ENCODE measurements around the gene P2RY2. TPM values are rescaled to one million over a fixed set of nuclear protein-coding genes. Genes with fewer than 3 reads are reported as not detected.
"Not testable (repeated sequence)": the region's sequence is repeated elsewhere in the genome, so short reads cannot be mapped to it uniquely, and the experiment has no call there.

P2RY2 gene
- total RNA-seq, 3 donors from 2014 or later, result 7.6 to 20.6 (median 14.5) TPM

GRCh38 chr11:73268671-73269271 lies 50.7 kb downstream of the P2RY2 start:
- DNase-seq (peak in 1 of 3 donors; percentile 32), ATAC-seq (no peak)
- no peaks in the 10 kb centered on the region for H3K36me3 ChIP-seq (ENCODE audit: low read depth)
- no peaks in the 10 kb centered on the region for H3K9me3 ChIP-seq
- peaks cover 12% of the 10 kb centered on the region for H3K4me1 ChIP-seq (ENCODE audit: low read depth)
- no peak overlapping the region for H3K4me3 ChIP-seq
- intact Hi-C loops (cut with DNase I, micrococcal nuclease), result no loop called here
- TF ChIP-seq, protein P1, sequence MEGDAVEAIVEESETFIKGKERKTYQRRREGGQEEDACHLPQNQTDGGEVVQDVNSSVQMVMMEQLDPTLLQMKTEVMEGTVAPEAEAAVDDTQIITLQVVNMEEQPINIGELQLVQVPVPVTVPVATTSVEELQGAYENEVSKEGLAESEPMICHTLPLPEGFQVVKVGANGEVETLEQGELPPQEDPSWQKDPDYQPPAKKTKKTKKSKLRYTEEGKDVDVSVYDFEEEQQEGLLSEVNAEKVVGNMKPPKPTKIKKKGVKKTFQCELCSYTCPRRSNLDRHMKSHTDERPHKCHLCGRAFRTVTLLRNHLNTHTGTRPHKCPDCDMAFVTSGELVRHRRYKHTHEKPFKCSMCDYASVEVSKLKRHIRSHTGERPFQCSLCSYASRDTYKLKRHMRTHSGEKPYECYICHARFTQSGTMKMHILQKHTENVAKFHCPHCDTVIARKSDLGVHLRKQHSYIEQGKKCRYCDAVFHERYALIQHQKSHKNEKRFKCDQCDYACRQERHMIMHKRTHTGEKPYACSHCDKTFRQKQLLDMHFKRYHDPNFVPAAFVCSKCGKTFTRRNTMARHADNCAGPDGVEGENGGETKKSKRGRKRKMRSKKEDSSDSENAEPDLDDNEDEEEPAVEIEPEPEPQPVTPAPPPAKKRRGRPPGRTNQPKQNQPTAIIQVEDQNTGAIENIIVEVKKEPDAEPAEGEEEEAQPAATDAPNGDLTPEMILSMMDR (IDR thresholded peaks at IDR 0.05), result no peak

GRCh38 chr11:73269459-73270015 lies 51.5 kb downstream of the P2RY2 start:
- intact Hi-C loops (cut with DNase I, micrococcal nuclease), result no loop called here
- Histone ChIP-seq H3K4me1 (ENCODE audit: low read depth) (peaks cover 12% of the 10 kb centered on the region), H3K4me3 (no peak overlapping the region), H3K36me3 (ENCODE audit: low read depth) (no peaks in the 10 kb centered on the region), H3K9me3 (no peaks in the 10 kb centered on the region)
- no peak for ATAC-seq
- TF ChIP-seq, protein P1 (IDR thresholded peaks at IDR 0.05), result no peak
- peak in 1 of 3 donors; percentile 31 for DNase-seq

DNA sequence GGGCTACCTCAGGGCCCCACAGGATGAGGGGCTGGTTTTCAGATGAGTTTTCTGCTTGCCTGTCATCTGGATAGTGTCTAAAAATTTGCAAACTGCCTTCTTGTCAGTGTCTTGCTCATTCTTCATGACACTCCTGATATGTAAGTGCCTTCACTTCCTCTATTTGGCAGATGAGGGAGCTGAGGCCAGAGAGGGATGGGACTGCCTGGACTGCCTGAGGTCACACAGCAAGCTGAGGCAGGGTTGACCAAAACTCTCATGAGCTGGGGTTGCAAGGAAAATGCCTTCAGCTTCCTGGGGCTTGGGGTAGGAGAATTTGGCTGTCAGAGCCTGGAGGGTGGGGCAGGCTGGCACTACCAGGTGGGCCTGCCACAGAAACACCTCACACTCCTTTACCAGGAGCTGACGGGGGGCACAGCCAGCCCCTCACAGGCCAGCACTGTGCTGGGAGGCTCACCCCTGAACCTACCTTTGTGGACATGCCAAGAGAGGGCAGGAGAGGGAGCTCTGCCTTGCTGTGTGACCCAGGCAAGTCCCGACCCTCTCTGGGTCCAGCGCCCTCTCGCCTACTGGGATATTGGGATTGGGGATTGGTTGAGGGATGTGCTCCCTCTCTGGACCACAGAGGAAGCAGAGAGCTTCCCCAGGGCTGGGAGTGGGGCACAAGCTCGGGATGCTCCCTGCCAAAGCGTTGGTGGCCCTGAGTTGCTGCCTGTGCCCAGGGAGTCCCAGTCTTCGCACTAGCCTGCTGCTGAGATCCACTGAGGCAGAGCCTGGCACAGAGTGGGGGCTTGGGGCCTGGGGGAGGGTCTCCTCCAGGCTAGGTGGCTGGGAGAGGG lies 52.2 kb downstream of the P2RY2 start:
- peak in 1 of 3 donors; percentile 24 for DNase-seq
- intact Hi-C loops (cut with DNase I, micrococcal nuclease), result no loop called here

GRCh38 chr11:73270855-73271477 lies 52.9 kb downstream of the P2RY2 start:
- H3K4me3 ChIP-seq, result no peak overlapping the region
- intact Hi-C loops (cut with DNase I, micrococcal nuclease), result no loop called here
- H3K36me3 ChIP-seq (ENCODE audit: low read depth), result no peaks in the 10 kb centered on the region
- H3K4me1 ChIP-seq (ENCODE audit: low read depth), result peaks cover 12% of the 10 kb centered on the region
- DNase-seq (no peak), ATAC-seq (no peak)
- TF ChIP-seq, protein P1 (IDR thresholded peaks at IDR 0.05), result no peak
- no peaks in the 10 kb centered on the region for H3K9me3 ChIP-seq

More for the DNA sequence above, 52.2 kb downstream of the P2RY2 start:
- H3K9me3 ChIP-seq, result no peaks in the 10 kb centered on the region
- no peak for ATAC-seq
- no peaks in the 10 kb centered on the region for H3K36me3 ChIP-seq (ENCODE audit: low read depth)
- TF ChIP-seq, protein P1 (IDR thresholded peaks at IDR 0.05), result no peak
- H3K4me3 ChIP-seq, result no peak overlapping the region
- peaks cover 12% of the 10 kb centered on the region for H3K4me1 ChIP-seq (ENCODE audit: low read depth)

- H3K36me3 ChIP-seq (ENCODE audit: low read depth); intact Hi-C loops (cut with DNase I, micrococcal nuclease); H3K4me3 ChIP-seq; DNase-seq; H3K9me3 ChIP-seq; ATAC-seq: not testable (repeated sequence)
- H3K4me1 ChIP-seq (ENCODE audit: low read depth), result peaks cover 12% of the 10 kb centered on the region
Observed at GRCh38 chr11:73271478-73271865, 53.4 kb downstream of the P2RY2 start.

All from mucosa of descending colon (tissue), 3 donors.